Measurements from ENCODE around the gene MRPL57.
"Not testable (repeated sequence)": the region's sequence is repeated elsewhere in the genome, so short reads cannot be mapped to it uniquely, and the experiment has no call there.

The MRPL57 gene

DNA sequence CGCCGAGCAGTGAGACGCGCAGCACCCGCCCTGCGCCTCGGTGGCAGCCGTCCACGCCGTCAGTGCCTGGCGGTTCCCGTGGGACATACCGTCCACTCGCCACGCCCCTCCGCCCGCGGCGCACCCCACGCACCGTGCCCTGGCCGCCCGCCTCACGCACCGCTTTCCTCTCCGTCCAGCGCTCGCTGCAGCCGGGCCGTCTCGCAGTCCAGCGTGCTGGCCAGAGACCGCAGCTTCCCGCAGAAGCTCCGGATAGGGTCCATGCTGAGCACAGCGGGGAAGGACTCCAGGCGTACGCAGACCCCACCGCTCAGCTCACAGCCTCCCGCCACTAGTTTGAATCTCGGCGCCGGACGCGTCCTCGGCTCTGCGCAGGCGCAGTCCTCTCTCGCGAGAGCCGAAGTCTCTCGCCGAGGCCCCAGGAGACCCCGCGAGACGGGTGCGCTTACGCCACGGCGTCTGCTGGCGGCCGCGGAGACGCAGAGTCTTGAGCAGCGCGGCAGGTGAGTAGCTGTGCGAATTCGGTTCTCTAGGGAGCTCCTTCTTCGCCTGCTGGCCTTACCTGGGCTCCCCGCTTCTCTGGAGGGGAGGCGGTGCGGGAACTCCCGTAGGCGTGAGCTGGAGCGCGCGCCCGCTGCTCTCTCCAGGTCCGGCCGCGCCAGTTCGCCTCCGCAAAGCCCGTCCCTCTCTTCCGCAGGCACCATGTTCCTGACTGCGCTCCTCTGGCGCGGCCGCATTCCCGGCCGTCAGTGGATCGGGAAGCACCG, at the start of gene MRPL57, which contains the start of gene SKA3:
Gene MRPL57, plus strand, starts transcription at position 444 of the 767 bp plus-strand sequence. Its CDS starts 259 bp downstream, at position 703.
Gene SKA3, minus strand, starts transcription at position 338 of the 767 bp plus-strand sequence. Its CDS starts 75 bp downstream, at position 263.
- no peak for TF ChIP-seq CTCF (IDR thresholded peaks at IDR 0.05; ENCODE audit: extremely low read depth, missing control alignments)
- peak; percentile 98 for DNase-seq (ENCODE audit: low spot score)

GRCh38 chr13:21130116-21130515, 46.3 kb upstream of the MRPL57 start:
- no peak for DNase-seq (ENCODE audit: low spot score)
- no peak for TF ChIP-seq CTCF (IDR thresholded peaks at IDR 0.05; ENCODE audit: extremely low read depth, missing control alignments)

DNA sequence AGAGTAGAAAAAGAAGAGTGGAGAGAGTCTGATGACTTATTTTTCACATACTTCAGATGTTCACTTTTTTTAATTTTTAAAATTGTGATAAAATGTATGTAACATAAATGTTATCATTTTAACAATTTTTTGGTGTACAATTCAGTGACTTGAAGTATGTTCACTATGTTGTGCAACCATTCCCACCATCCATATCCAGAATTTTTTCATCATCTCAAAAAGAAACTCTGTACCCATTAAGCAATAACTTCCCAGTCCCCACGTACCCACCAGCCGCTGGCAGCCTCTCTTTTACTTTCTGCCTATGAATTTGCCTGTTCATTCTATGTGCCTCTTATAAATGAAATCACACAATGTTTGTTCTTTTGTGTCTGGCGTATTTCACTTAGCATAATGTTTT, 43.4 kb upstream of the MRPL57 start:
- no peak for TF ChIP-seq CTCF (IDR thresholded peaks at IDR 0.05; ENCODE audit: extremely low read depth, missing control alignments)
- DNase-seq (ENCODE audit: low spot score) = no peak

- DNase-seq (ENCODE audit: low spot score) = no peak
- no peak for TF ChIP-seq CTCF (IDR thresholded peaks at IDR 0.05; ENCODE audit: extremely low read depth, missing control alignments)
Observed at GRCh38 chr13:21134475-21134874, 42.0 kb upstream of the MRPL57 start.

DNA sequence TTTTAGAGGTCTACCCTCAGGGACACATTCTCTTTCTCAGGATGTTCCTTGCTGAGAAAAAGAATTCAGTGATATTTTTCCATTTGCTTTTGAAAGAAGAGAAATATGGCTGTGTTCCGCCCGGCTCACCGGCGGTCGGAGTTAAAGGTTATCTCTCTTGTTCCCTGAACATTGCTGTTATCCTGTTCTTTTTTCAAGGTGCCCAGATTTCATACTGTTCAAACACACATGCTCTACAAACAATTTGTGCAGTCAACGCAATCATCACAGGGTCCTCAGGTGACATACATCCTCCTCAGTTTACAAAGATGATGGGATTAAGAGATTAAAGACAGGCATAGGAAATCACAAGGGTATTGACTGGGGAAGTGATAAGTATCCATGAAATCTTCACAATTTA, 40.6 kb upstream of the MRPL57 start:
- not testable (repeated sequence) for DNase-seq (ENCODE audit: low spot score)

DNA sequence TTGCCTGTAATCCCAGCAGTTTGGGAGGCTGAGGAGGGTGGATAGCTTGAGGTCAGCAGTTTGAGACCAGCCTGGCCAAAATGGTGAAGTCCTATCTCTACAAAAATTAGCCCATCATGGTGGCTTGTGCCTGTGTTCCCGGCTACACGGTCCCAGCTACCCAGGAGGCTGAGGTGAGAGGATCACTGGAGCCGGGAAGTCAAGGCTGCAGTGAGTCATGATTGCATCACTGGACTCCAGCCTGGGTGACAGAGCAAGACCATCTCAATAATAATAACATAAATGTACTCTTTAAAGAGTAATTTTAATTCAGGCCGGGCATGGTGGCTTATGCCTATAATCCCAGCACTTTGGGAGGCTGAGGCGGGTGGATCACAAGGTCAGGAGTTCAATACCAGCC, 38.8 kb upstream of the MRPL57 start:
- no peak for TF ChIP-seq CTCF (IDR thresholded peaks at IDR 0.05; ENCODE audit: extremely low read depth, missing control alignments)
- no peak for DNase-seq (ENCODE audit: low spot score)

DNA sequence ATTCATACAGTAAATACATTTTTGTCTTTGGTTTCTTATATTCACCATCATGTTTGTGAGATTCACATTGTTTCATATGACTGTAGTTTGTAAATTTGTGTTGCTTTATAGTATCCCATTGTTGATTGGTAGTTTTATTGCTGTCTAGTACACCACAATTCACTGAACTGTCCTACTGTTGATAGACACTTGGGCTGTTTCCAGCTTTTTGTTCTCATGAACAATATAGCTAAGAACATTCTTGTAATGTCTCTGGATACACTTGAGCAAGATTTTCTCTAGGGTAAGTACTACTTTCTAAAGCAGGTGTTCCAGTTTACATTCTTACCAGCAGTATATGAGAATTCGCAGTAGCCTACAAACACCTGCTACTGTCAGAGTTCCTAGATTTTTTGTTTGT, 37.9 kb upstream of the MRPL57 start:
- TF ChIP-seq CTCF (IDR thresholded peaks at IDR 0.05; ENCODE audit: extremely low read depth, missing control alignments) = no peak
- no peak for DNase-seq (ENCODE audit: low spot score)

GRCh38 chr13:21139374-21139773, 37.1 kb upstream of the MRPL57 start:
- no peak for TF ChIP-seq CTCF (IDR thresholded peaks at IDR 0.05; ENCODE audit: extremely low read depth, missing control alignments)
- no peak for DNase-seq (ENCODE audit: low spot score)
